ENCODE results near the gene PON3. TPM values are rescaled to one million over a fixed set of nuclear protein-coding genes. Genes with fewer than 3 reads are reported as not detected.
A peak's percentile ranks its signal among the peaks of the same experiment; 100 is the strongest.

PON3 gene
- not detected in 2 replicates for total RNA-seq (2014; rRNA removed; shearing (Covaris generic); ENCODE audit: low replicate concordance)

DNA sequence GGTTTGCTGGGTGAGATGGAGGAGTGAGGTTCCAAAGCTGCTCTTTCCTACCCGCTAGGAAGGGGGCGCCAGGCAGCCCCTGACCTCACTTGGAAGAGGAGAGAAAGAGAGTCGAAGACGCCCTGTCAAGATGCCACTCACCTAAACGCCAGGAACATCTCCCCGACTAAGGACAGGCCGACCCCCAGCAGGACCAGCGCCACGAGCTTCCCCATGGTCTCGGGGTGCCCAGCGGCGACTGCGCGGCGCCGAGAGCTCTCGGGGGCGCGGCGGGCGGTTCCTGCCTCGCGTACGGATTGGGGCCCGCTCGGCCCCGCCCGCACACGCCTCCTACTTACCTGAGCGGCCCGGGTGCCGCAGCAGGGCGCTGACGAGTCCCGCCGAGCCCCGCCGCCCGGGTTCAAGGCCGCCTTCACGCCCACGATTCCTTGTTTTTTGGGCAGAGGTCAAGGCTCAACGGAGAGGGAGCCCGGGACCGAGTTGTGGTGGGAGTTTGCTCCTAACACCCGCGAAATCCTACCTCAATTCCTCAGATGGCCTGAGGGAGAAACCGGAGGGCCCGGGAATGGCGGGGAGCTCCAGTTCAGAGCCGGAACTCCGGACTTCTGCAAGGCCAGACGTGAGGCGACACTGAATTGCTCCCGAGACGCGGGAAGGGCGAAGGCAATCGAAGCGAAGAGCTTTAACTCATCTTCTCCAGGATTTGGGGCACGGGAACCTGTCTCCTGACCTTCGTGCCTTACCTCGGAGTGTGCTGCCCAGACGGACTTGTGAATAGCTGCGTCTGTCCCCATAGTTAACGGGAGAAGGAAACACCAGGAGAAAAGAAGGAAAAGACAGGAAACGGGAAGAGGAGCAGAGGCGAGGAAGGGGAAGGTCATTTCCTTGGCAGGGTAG is at the start of gene PON3:
PON3 (minus strand) TSS at position 240 of the 897 bp plus-strand sequence; CDS start at position 215, 25 bp downstream.
- Histone ChIP-seq H3K36me3 (no peaks in the 10 kb centered on the region), H3K4me3 (no peak within 1 kb of the TSS), H3K27me3 (no peaks in the 10 kb centered on the region), H3K9me3 (no peaks in the 10 kb centered on the region)
- no peak for DNase-seq

DNA sequence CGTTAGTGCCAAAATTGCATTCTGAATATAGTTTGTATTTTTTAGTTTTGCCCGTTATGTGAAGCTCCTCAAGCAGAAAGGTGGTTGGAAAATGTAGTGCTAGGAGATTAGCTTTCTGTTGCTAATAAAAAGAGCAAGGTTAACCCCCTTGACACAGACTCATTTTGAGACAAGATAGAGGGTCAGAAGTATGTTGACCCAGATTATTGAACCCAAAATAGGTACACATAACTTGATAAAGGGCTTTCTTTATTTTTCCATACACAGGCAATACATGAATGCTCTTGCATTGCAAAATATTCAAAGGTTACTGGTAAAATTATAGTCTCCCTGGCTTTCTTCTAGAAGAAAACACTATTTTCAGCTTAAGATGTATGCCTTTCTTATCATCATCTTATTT is 48.6 kb upstream of the PON3 start:
- H3K27me3 ChIP-seq, result no peaks in the 10 kb centered on the region
- no peak for DNase-seq
- H3K36me3 ChIP-seq, result no peaks in the 10 kb centered on the region
- H3K9me3 ChIP-seq, result no peaks in the 10 kb centered on the region
- no peak overlapping the region for H3K4me3 ChIP-seq

GRCh38 chr7:95441042-95441823 is 45.1 kb upstream of the PON3 start:
- Histone ChIP-seq H3K9me3 (no peaks in the 10 kb centered on the region), H3K36me3 (no peaks in the 10 kb centered on the region), H3K27me3 (no peaks in the 10 kb centered on the region), H3K4me3 (no peak overlapping the region)
- no peak for DNase-seq

GRCh38 chr7:95440394-95441038 is 44.3 kb upstream of the PON3 start:
- Histone ChIP-seq H3K4me3 (no peak overlapping the region), H3K36me3 (no peaks in the 10 kb centered on the region), H3K9me3 (no peaks in the 10 kb centered on the region), H3K27me3 (no peaks in the 10 kb centered on the region)
- no peak for DNase-seq

- DNase-seq, result no peak
- no peaks in the 10 kb centered on the region for H3K9me3 ChIP-seq
- H3K36me3 ChIP-seq, result no peaks in the 10 kb centered on the region
- no peaks in the 10 kb centered on the region for H3K27me3 ChIP-seq
- H3K4me3 ChIP-seq, result no peak overlapping the region
These were observed 40.2 kb upstream of the PON3 start for GRCh38 chr7:95436407-95436806.

- DNase-seq, result no peak
- no peaks in the 10 kb centered on the region for H3K36me3 ChIP-seq
- H3K27me3 ChIP-seq, result no peaks in the 10 kb centered on the region
- H3K9me3 ChIP-seq, result no peaks in the 10 kb centered on the region
- peak overlapping the region; percentile 69 for H3K4me3 ChIP-seq
These were observed 39.2 kb upstream of the PON3 start for GRCh38 chr7:95435422-95435780.

DNA sequence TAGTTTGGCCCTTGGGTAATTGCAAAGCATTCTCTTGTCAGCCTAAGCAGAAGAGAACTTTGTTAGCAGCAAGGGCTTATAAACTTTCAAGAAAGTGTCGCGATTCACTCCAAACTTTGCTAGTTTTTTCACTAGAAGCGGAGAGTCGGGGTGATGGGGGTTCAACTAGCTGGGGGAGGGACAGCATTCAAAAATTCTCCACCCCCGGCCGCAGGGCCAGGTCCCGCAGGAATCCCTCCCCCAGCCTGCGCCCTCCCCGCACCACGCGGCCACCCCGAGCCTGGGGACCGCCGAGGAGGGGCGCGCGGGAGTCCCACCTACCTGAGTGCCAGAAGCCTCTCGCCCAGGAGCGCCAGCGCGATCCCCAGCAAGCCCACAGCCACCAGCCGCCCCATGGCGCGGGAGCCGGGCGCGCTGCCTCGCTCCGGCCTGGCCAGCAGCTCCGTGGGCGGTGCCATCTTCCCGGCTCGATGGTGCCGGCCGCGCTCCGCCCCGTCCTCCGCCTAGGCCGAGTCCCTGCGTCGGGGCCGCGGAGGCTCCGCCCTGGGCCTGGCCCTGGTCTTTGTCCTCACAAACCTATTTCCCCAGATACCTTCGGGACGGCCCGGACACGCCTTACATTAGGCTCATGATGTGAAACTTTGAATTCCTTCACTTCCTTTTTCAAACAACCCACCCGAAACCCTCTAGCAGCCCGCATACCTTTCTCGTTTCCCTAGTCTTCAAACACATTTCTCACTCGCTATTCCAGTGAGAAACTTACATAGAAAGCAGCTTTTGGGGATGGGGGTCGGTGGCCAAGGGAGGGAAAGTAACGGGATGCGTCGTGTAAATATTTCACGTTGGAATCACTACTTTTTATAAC is 38.6 kb upstream of the PON3 start, which contains the start of gene PON2:
PON2 (minus strand) TSS at position 472 of the 865 bp plus-strand sequence; CDS start at position 395, 77 bp downstream.
- Histone ChIP-seq H3K4me3 (peak within 1 kb of the TSS; percentile 69), H3K36me3 (no peaks in the 10 kb centered on the region), H3K9me3 (no peaks in the 10 kb centered on the region), H3K27me3 (no peaks in the 10 kb centered on the region)
- DNase-seq, result peak; percentile 85

- Histone ChIP-seq H3K4me3 (peak overlapping the region; percentile 69), H3K27me3 (no peaks in the 10 kb centered on the region), H3K9me3 (no peaks in the 10 kb centered on the region), H3K36me3 (no peaks in the 10 kb centered on the region)
- no peak for DNase-seq
These were observed 37.9 kb upstream of the PON3 start for GRCh38 chr7:95433952-95434556.

GRCh38 chr7:95433129-95433528 is 37.0 kb upstream of the PON3 start:
- H3K27me3 ChIP-seq, result no peaks in the 10 kb centered on the region
- no peak overlapping the region for H3K4me3 ChIP-seq
- no peak for DNase-seq
- H3K9me3 ChIP-seq, result no peaks in the 10 kb centered on the region
- H3K36me3 ChIP-seq, result no peaks in the 10 kb centered on the region

DNA sequence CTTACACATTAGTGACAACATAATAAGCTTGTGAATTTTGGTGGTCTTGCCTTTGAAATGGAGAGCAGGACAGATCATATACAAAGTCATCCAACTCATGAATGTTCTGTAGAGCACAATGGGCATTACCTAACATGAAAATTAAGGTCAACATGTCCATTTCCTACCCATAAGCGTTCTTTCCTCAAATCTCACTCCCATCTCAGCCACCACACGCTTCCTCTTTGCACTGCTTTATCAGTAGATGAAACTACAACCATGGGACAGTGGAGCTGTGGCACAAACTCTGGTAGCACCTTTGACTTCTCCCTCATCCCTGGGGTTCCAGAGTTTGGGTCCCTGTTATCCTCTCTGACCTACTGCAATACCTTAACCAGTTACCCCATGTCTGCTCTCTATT is 36.4 kb upstream of the PON3 start:
- Histone ChIP-seq H3K36me3 (no peaks in the 10 kb centered on the region), H3K4me3 (no peak overlapping the region), H3K9me3 (no peaks in the 10 kb centered on the region), H3K27me3 (no peaks in the 10 kb centered on the region)
- DNase-seq, result no peak

DNA sequence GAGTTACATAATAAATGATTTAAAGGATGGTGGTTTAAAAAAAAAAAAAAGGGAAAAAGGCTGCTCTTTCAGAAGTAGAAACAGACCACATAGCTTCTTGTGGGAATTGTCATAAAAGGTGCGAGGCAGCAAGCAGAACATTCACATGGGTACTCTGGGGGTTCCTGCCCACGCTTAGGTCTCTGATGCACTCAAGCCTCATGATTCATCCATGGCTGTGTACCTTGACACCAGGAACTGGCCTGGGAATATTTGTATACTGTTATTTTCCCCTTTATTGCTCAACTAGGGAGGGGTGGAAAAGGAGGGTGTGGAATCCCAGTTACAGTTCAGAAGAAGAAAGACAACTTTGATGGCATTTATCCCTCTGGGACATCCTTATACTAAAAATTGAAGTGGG is 34.7 kb upstream of the PON3 start:
- DNase-seq, result no peak
- H3K36me3 ChIP-seq, result no peaks in the 10 kb centered on the region
- no peak overlapping the region for H3K4me3 ChIP-seq
- no peaks in the 10 kb centered on the region for H3K27me3 ChIP-seq
- no peaks in the 10 kb centered on the region for H3K9me3 ChIP-seq

DNA sequence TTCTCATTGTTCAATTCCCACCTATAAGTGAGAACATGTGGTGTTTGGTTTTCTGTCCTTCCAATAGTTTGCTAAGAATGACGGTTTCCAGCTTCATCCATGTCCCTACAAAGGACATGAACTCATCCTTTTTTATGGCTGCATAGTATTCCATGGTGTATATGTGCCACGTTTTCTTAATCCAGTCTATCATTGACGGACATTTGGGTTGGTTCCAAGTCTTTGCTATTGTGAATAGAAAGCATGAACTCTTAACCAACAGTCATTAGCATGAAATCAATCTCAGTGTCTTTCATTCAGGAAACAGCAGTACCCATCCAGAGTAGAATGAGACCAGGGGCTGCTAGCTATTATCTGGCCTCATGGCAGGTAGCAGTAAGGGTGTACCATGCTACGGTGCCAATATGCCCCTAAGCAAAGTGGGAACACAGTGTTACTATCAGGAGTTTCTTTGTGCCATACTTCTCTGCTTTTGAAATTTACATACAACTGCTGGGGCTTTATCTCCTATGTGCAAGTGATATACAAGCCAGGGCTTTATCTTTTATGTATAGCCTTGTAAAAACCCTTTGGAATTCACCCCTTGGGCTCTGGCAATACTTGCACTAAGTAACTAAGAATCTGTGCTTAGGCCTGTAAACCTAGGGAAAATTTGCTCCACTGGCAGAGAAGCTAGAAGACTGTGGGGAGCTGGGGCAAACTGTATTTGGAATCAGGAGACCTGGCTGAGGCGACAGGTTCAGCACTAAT is 33.2 kb upstream of the PON3 start:
- no peak for DNase-seq
- Histone ChIP-seq H3K9me3 (no peaks in the 10 kb centered on the region), H3K27me3 (no peaks in the 10 kb centered on the region), H3K36me3 (no peaks in the 10 kb centered on the region), H3K4me3 (no peak overlapping the region)

- H3K4me3 ChIP-seq, result no peak overlapping the region
- H3K27me3 ChIP-seq, result no peaks in the 10 kb centered on the region
- no peaks in the 10 kb centered on the region for H3K9me3 ChIP-seq
- DNase-seq, result no peak
- no peaks in the 10 kb centered on the region for H3K36me3 ChIP-seq
These were observed 31.8 kb upstream of the PON3 start for GRCh38 chr7:95427914-95428516.

DNA sequence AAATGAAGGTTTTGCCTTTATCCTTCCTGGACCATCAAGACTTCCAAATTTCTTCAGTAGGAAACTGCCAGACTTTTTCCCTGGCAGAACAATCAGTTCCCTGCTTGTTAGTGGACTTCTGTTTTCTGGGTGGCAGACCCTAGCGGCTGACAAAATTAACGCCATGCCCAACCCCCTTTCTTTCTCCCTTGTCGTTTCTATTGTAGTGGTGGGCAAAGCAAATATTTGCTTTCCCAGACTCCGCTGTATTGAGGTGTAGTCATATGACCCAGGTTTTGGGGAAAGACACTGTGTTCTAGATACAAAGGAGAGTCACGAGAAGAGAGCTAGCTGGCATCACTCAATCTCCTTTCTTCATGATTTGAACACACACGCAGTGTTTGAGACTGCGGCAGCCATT is 31.0 kb upstream of the PON3 start:
- Histone ChIP-seq H3K36me3 (no peaks in the 10 kb centered on the region; the same call in 1 of the 2 replicates), H3K4me3 (no peak overlapping the region), H3K27me3 (no peaks in the 10 kb centered on the region), H3K9me3 (no peaks in the 10 kb centered on the region)
- DNase-seq, result no peak

GRCh38 chr7:95425694-95426093 is 29.5 kb upstream of the PON3 start:
- Histone ChIP-seq H3K27me3 (no peaks in the 10 kb centered on the region), H3K36me3 (no peaks in the 10 kb centered on the region; the same call in 1 of the 2 replicates), H3K4me3 (no peak overlapping the region), H3K9me3 (no peaks in the 10 kb centered on the region)
- no peak for DNase-seq
